Duodenal mucosa (tissue), 2 donors: Measurements from ENCODE around the gene SORD.
"Not testable (repeated sequence)": the region's sequence is repeated elsewhere in the genome, so short reads cannot be mapped to it uniquely, and the experiment has no call there.

ENCODE experiments used
- H3K27ac ChIP-seq: one replicate; pipeline ENCODE4 v1.7.0; 2013; ENCODE audit warnings: low read depth, low read length
- H3K27me3 ChIP-seq, 2 donors: one replicate each; pipeline ENCODE4 v1.7.0; 2013; ENCODE audit warnings: low read length in 2 of 2, control low read depth in 1 of 2; ENCODE audit not compliant: insufficient read depth in 2 of 2, control insufficient read depth in 1 of 2
- H3K36me3 ChIP-seq, 2 donors: one replicate each; pipeline ENCODE4 v1.7.0; 2013; ENCODE audit warnings: low read length in 2 of 2, control low read depth in 1 of 2; ENCODE audit not compliant: insufficient read depth in 2 of 2, control insufficient read depth in 1 of 2
- H3K4me1 ChIP-seq, 2 donors: one replicate each; pipeline ENCODE4 v1.7.0; 2013; ENCODE audit warnings: low read length in 2 of 2, control low read depth in 1 of 2; ENCODE audit not compliant: insufficient read depth in 2 of 2, control insufficient read depth in 1 of 2
- H3K4me3 ChIP-seq, 2 donors: one replicate each; pipeline ENCODE4 v1.7.0; 2013; ENCODE audit warnings: low read length in 2 of 2, low read depth in 1 of 2
- H3K9ac ChIP-seq, 2 donors: one replicate each; pipeline ENCODE4 v1.7.0; 2013; ENCODE audit warnings: low read length in 2 of 2, low read depth in 1 of 2
- H3K9me3 ChIP-seq, 2 donors: one replicate each; pipeline ENCODE4 v1.7.0; 2013; ENCODE audit warnings: low read length in 2 of 2, control low read depth in 1 of 2; ENCODE audit not compliant: control insufficient read depth in 1 of 2

Gene SORD

DNA sequence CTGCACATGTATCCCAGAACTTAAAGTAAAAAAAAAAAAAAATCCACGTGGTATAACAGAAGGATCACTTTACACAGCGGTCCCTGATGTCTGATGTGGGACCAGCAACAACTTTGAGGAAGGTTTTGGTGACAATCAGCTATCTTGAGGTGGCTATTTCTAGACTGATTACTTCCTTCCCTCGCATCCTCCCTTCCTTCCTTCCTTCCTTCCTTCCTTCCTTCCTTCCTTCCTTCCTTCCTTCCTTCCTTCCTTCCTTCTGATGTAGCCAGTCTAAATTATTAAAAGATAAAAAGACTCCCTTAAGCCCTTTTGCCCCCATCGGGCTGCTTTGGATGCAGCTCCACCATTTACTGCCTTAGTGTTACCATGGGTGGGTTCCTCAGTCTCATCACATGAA lies 14.9 kb downstream of the SORD start:
- Histone ChIP-seq H3K27ac (no peak overlapping the region), H3K4me1 (no peaks in the 10 kb centered on the region)

DNA sequence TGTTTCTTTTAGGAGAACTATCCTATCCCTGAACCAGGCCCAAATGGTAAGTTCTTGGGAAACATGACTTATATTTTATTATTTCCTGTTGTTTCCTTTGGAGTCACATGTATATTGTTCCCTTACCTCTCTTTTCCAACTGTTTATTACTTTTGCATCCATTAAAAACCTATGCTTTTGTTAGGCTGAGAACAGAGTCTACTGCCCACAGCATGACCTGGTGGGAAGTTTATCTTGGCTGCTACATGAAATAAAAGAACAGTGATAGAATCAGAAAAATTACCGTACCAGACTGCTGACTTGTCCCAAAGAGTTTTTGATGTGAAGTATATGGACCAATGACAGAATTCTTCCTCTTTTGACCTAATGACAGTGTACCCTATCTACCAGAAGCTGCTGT lies 17.4 kb downstream of the SORD start:
- H3K9me3 ChIP-seq, H3K27me3 ChIP-seq, H3K4me1 ChIP-seq, H3K4me3 ChIP-seq, H3K36me3 ChIP-seq, H3K9ac ChIP-seq, H3K27ac ChIP-seq: not testable (repeated sequence)

More for the DNA sequence above, 14.9 kb downstream of the SORD start:
- Histone ChIP-seq H3K27me3 (no peaks in the 10 kb centered on the region), H3K36me3 (no peaks in the 10 kb centered on the region), H3K9me3 (no peaks in the 10 kb centered on the region), H3K9ac (no peak overlapping the region), H3K4me3 (no peak overlapping the region)

DNA sequence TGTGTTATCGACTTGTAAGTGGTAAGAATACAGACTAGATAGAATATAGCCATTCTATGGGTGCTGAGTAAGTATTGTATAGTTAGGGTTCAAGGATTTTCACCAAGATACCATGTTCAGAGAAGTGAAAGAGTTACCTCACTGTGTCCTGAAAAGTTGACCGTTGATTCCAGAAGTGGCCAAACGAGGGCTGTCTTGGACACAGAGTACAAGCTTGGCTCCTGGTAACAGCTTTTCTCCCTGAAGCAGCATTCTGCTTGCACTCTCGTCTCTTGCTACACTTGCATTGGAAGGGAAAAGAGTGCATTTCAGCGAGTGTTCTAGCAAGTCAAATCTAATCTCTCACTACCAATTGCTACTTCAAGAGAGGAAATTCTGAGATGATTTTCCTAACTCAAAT lies 18.5 kb downstream of the SORD start:
- not testable (repeated sequence) for H3K9ac ChIP-seq, H3K9me3 ChIP-seq, H3K27me3 ChIP-seq, H3K4me1 ChIP-seq, H3K4me3 ChIP-seq, H3K36me3 ChIP-seq, H3K27ac ChIP-seq

DNA sequence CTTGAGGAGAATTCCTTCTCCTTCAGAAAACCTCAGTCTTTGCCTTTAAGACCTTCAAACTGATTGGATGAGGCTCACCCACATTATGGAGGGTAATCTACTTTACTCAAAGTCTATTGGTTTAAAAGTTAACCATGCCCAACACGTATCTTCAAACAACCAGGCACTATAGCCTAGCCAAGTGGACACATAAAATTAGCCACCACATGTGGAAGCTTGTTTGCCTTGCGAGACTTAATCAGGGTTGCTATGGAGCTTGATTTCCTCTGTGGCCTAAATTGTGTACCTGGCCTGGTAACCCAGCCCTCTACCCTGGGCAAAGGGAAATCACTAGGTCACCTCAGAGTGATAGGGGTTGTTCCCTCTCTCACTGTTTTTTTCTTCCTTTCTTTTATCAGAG lies 19.9 kb downstream of the SORD start:
- H3K9me3 ChIP-seq, H3K27ac ChIP-seq, H3K4me3 ChIP-seq, H3K4me1 ChIP-seq, H3K27me3 ChIP-seq, H3K36me3 ChIP-seq, H3K9ac ChIP-seq: not testable (repeated sequence)

DNA sequence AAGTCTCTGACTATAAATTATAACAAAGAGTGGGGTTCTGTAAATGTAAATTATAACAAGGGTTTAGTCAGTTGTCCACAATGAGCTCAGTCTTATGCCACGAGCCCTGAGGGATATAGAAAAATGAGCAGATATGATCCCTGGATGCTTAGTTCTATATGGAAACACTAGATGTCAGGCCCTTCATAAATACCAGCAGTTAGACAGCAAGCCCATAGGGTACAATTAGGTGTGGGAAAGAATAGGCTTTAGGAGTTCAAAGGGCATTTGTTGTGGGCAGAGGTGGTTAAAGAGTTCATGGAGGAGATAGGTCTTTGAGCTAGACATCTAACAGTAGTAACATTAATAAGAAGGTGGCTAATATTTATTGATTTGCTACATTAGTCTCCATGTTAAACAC lies 21.3 kb downstream of the SORD start:
- H3K27ac ChIP-seq, H3K27me3 ChIP-seq, H3K9me3 ChIP-seq, H3K36me3 ChIP-seq, H3K9ac ChIP-seq, H3K4me1 ChIP-seq, H3K4me3 ChIP-seq: not testable (repeated sequence)

DNA sequence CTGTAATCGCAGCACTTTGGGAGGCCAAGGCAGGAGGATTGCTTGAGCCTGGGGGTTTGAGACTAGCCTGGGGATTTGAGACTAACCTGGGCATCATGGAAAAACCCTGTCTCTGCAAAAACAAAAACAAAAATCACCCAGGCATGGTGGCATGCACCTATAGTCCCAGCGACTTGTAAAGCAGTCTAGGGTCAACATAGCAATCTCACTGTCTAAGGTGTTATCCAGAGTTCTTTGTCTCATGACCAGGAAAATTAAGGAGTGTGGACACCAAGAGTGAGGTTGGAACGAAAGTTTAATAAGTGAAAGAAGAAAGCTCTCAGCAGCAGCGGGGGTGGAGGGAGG lies 25.4 kb downstream of the SORD start:
- not testable (repeated sequence) for H3K9me3 ChIP-seq, H3K4me3 ChIP-seq, H3K9ac ChIP-seq, H3K4me1 ChIP-seq, H3K27me3 ChIP-seq, H3K27ac ChIP-seq
- peaks cover 0 to 12% of the 10 kb centered on the region in 2 donors for H3K36me3 ChIP-seq

DNA sequence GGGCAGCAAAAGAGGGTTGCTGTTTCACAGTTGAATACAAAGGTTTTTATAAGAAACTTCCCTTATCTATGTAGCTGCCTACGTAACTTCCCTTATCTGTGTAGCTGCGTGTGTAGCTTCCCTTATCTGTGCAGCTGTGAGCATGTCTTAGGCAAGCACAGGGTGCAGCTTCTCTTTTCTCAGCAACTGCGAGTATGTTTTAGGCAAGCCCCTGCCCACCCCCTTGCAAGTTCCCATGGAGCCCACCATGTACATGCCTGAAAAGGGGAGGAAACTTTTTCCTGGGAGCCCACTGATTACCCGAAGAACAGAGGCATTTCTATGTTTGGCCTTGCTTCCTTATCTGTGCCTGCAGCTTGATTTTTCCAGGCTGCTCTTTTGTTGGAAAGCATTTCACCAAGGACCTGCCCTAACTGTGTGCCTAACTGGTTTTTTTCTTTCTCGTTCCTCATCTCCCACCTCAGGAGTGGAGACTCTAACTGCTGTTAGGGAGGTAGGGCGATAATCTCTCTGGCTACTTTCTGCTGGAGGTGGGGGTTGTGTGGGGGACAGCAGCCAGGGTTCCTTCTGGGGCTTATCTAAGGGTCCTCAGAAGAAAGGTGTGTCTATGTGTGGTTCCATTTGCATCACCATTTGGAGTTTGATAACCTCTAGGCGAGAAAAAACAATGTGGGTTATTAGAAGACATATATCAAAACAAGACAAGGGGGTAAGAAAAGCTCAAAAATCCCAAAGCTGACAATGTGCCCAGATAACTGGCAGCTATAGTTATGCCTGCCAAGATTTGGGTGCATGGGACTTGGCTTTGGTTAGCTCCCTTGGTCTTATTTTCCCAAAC lies 26.0 kb downstream of the SORD start:
- no peak overlapping the region for H3K4me3 ChIP-seq
- H3K27me3 ChIP-seq: no peaks in the 10 kb centered on the region
- H3K4me1 ChIP-seq: no peaks in the 10 kb centered on the region
- no peak overlapping the region for H3K9ac ChIP-seq
- H3K36me3 ChIP-seq: peaks cover 0 to 12% of the 10 kb centered on the region in 2 donors
- no peaks in the 10 kb centered on the region for H3K9me3 ChIP-seq
- no peak overlapping the region for H3K27ac ChIP-seq

DNA sequence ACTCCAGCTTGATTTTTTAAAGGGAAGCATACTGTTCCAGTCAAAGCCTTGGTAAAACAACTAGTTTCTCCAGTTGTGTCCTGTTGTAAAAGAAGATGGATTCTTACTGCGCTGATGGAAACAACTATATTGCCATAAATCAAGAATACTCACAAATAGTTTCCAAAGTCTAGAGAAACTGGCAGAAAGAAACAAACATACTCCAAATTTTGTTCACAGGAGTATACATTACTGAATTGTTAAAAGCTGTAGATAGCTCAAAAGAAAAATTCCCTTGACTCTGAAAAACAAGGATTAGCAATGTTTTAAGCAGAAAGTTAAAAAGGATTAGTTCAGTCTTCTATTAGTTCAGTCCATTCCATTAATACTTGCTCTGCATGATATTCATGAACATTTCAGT lies 27.6 kb downstream of the SORD start:
- H3K27me3 ChIP-seq: no peaks in the 10 kb centered on the region
- H3K36me3 ChIP-seq: peaks cover 0 to 12% of the 10 kb centered on the region in 2 donors
- H3K9ac ChIP-seq: no peak overlapping the region
- no peak overlapping the region for H3K27ac ChIP-seq
- H3K9me3 ChIP-seq: no peaks in the 10 kb centered on the region
- H3K4me1 ChIP-seq: no peaks in the 10 kb centered on the region
- H3K4me3 ChIP-seq: no peak overlapping the region

DNA sequence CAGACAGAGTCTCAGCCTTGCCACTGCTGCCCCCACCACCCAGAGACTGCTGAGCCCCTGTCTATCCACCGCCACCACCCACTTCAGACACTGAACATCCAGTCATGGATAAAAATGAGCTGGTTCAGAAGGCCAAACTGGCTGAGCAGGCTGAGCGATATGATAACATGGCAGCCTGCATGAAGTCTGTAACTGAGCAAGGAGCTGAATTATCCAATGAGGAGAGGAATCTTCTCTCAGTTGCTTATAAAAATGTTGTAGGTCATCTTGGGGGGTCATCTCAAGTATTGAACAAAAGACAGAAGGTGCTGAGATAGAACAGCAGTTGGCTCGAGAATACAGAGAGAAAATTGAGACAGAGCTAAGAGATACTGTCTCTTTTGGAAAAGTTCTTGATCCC lies 29.7 kb downstream of the SORD start:
- H3K4me1 ChIP-seq, H3K27me3 ChIP-seq, H3K4me3 ChIP-seq, H3K27ac ChIP-seq, H3K9ac ChIP-seq, H3K9me3 ChIP-seq: not testable (repeated sequence)
- peaks cover 0 to 12% of the 10 kb centered on the region in 2 donors for H3K36me3 ChIP-seq

DNA sequence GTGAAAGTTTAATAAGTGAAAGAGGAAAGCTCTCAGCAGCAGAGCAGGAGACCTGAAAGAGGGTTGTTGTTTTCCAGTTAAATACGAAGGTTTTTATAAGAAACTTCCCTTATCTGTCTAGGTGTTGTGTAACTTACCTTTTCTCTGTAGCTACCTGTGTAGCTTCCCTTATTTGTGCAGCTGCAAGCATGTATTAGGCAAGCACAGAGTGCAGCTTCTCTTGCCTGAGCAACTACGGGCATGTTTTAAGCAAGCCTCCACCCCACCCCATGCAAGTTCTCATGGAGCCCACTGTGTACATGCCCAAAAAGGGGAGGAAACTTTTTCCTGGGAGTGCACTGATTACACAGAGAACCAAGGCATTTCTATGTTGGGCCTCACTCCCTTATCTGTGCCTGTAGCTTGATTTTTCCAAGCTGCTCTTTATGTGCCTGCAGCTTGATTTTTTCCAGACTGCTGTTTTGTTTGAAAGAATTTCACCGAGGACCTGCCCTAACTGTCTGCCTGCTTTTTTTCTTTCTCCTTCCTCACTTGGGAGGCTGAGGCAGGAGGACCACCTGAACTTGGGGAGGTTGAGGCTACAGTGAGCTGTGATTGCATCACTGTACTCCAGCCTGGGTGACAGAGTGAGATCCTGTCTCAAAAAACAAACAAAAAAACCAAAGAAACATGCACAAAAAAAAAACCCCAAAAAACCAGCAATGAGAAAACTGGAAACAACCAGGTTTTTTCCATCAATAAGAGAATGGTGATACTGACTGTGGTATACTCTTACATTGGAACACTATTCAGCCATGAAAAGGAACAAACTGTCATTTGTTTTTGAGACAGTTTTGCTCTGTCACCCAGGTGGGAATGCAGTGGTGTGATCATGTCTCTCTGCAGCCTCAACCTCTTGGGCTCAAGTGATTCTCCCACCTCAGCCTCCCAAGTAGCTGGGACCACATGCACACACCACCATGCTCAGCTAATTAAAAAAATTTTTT lies 36.0 kb downstream of the SORD start:
- not testable (repeated sequence) for H3K36me3 ChIP-seq, H3K27me3 ChIP-seq, H3K4me1 ChIP-seq, H3K9ac ChIP-seq, H3K4me3 ChIP-seq, H3K27ac ChIP-seq, H3K9me3 ChIP-seq
